Panc1 (cell line): ENCODE data around the gene SLCO3A1. TPM values are rescaled to one million over a fixed set of nuclear protein-coding genes. Genes with fewer than 3 reads are reported as not detected.

Experiments used
- ATAC-seq: fragments of 200-7000 bp; cut with Tn5 transposase; 2 replicates; pipeline ENCODE4 v1.9.1; 2020; ENCODE audit warnings: mild to moderate bottlenecking, moderate library complexity
- BruUV-seq: library from RNA; stranded (reverse); fragments of 400-500 nt; replicated peaks from 2 replicates; lab custom pipeline; 2021; lab: Mats Ljungman, UMichigan
- CTCF ChIA-PET: fragments of 300-600 bp; sonication (Branson Sonifier 250); formaldehyde crosslinking; loops from one replicate; lab custom pipeline; 2022; ENCODE audit warnings: antibody characterized with exemption; lab: Charles Lee
- POLR2A ChIA-PET: fragments of 300-600 bp; sonication (Branson Sonifier 250); formaldehyde crosslinking; loops from one replicate; lab custom pipeline; 2022; ENCODE audit warnings: antibody characterized with exemption; lab: Charles Lee
- DNase-seq: peaks from one replicate; pipeline ENCODE4 v3.0.0-alpha.2; 2010; ENCODE audit warnings: low read depth, low spot score
- H3K27ac ChIP-seq: 2 replicates; pipeline ENCODE4 v1.5.1; 2011; ENCODE audit warnings: mild to moderate bottlenecking, low read length, inconsistent platforms
- H3K27me3 ChIP-seq: fragments of 200-500 bp; sonication (Bioruptor generic); 2 replicates; pipeline ENCODE4 v1.6.0; 2014; ENCODE audit warnings: low read length, inconsistent platforms; ENCODE audit not compliant: control insufficient read depth, insufficient read depth
- H3K36me3 ChIP-seq: fragments of 200-500 bp; sonication (Bioruptor generic); 2 replicates; pipeline ENCODE4 v1.5.1; 2014; ENCODE audit warnings: inconsistent platforms, mild to moderate bottlenecking, low read length, moderate library complexity; ENCODE audit not compliant: control insufficient read depth, insufficient read depth
- H3K4me1 ChIP-seq: 2 replicates; pipeline ENCODE4 v1.5.1; 2011; ENCODE audit warnings: inconsistent platforms, mild to moderate bottlenecking, low read length, moderate library complexity; ENCODE audit not compliant: control insufficient read depth, insufficient read depth
- H3K4me3 ChIP-seq, 2 experiments: 2 replicates each; pipeline ENCODE4 v1.5.1; 2011 to 2012; ENCODE audit warnings: low read depth in 2 of 2, low read length in 2 of 2, mild to moderate bottlenecking in 2 of 2, inconsistent platforms in 1 of 2, moderate library complexity in 1 of 2
- H3K9me3 ChIP-seq: fragments of 200-500 bp; sonication (Bioruptor generic); 2 replicates; pipeline ENCODE4 v1.5.1; 2014; ENCODE audit warnings: low read depth, mild to moderate bottlenecking, inconsistent platforms, low read length, moderate library complexity; ENCODE audit not compliant: control insufficient read depth, insufficient read depth
- CTCF ChIP-seq: fragments of 450-650 bp; IDR thresholded peaks from 2 replicates; pipeline ENCODE4 v1.5.1; 2017; ENCODE audit warnings: mild to moderate bottlenecking
- POLR2AphosphoS5 ChIP-seq: IDR thresholded peaks from 2 replicates; pipeline ENCODE4 v1.6.1; 2012; ENCODE audit warnings: mild to moderate bottlenecking, low read depth, low read length, moderate library complexity
- REST ChIP-seq, 2 experiments: IDR thresholded peaks; 2 replicates each; pipeline ENCODE4 v1.6.1; 2011 to 2012; ENCODE audit warnings: low read depth in 2 of 2, control low read depth in 1 of 2, low read length in 1 of 2, mild to moderate bottlenecking in 1 of 2, moderate library complexity in 1 of 2; ENCODE audit not compliant: insufficient read depth in 1 of 2
- SIN3A ChIP-seq: IDR thresholded peaks from 2 replicates; pipeline ENCODE4 v1.6.1; 2012; ENCODE audit warnings: low read depth, mild to moderate bottlenecking, low read length, moderate library complexity, borderline replicate concordance; ENCODE audit not compliant: insufficient read depth
- TCF7L2 ChIP-seq: IDR thresholded peaks from 2 replicates; pipeline ENCODE4 v1.6.1; 2011; ENCODE audit warnings: mild to moderate bottlenecking, low read depth, low read length, inconsistent platforms
- in situ Hi-C: cut with HindIII; loops from 2 replicates; pipeline ENCODE4 v1.10.0; 2016; ENCODE audit warnings: low sequenced_read_pairs, low pct_unique_long_range_greater_than_20kb
- intact Hi-C: fragments of 100-400 bp; cut with micrococcal nuclease; formaldehyde crosslinking; loops from one replicate; pipeline ENCODE4 v1.10.0; 2022; ENCODE audit not compliant: unreplicated experiment
- total RNA-seq: library from RNA; stranded (reverse); gene quantifications from one replicate; pipeline ENCODE4 v1.2.1, GENCODE V29; 2021; ENCODE audit not compliant: unreplicated experiment

Gene SLCO3A1
- total RNA-seq, 1 experiment from 2014 or later: 20.6 TPM

- ATAC-seq (no peak), DNase-seq (no peak)
- ChIA-PET POLR2A (no interaction called here), CTCF (no interaction called here)
- Histone ChIP-seq H3K4me1 (no peaks in the 10 kb centered on the region; the same call in 1 of the 2 replicates), H3K9me3 (no peaks in the 10 kb centered on the region), H3K27ac (no peak overlapping the region), H3K27me3 (no peaks in the 10 kb centered on the region), H3K4me3 (no peak overlapping the region), H3K36me3 (no peaks in the 10 kb centered on the region)
- in situ Hi-C loops (no loop called here), intact Hi-C loops (loop anchor here (2.0 to 10.0 kb wide), 3 partner anchors 131 to 773 kb away; no protein-coding TSS in a partner anchor)
- TF ChIP-seq POLR2AphosphoS5 (no peak), SIN3A (no peak), REST (IDR thresholded peaks at IDR 0.05; ENCODE audit: insufficient read depth in 1 of 2, low read depth in 2 of 2, low read length in 1 of 2) (no peak), CTCF (no peak), TCF7L2 (no peak)
- no TSS peak for BruUV-seq
Observed at GRCh38 chr15:92075764-92076163, 222.3 kb downstream of the SLCO3A1 start.

GRCh38 chr15:92076541-92076940, 223.0 kb downstream of the SLCO3A1 start:
- DNase-seq: no peak
- POLR2A ChIA-PET: no interaction called here
- H3K36me3 ChIP-seq: no peaks in the 10 kb centered on the region
- TF ChIP-seq CTCF (no peak), TCF7L2 (no peak), SIN3A (no peak), REST (IDR thresholded peaks at IDR 0.05; ENCODE audit: insufficient read depth in 1 of 2, low read depth in 2 of 2, low read length in 1 of 2) (no peak), POLR2AphosphoS5 (no peak)
- no TSS peak for BruUV-seq
- H3K9me3 ChIP-seq: no peaks in the 10 kb centered on the region
- H3K4me3 ChIP-seq: no peak overlapping the region
- intact Hi-C loops (loop anchor here (2.0 to 10.0 kb wide), 3 partner anchors 132 to 774 kb away; no protein-coding TSS in a partner anchor), in situ Hi-C loops (no loop called here)
- H3K4me1 ChIP-seq: no peaks in the 10 kb centered on the region
- no peak for ATAC-seq
- no peak overlapping the region for H3K27ac ChIP-seq
- CTCF ChIA-PET: no interaction called here
- no peaks in the 10 kb centered on the region for H3K27me3 ChIP-seq
